Measurements from ENCODE around the gene CSNK1E.

The CSNK1E gene

GRCh38 chr22:38327805-38328204 lies 10.6 kb upstream of the CSNK1E start:
- no peak for DNase-seq (ENCODE audit: low read depth in 2 of 2)

- DNase-seq (ENCODE audit: low read depth in 2 of 2), result no peak
Observed at GRCh38 chr22:38327396-38327795, 10.2 kb upstream of the CSNK1E start.

GRCh38 chr22:38325587-38325986 lies 8.4 kb upstream of the CSNK1E start:
- DNase-seq (ENCODE audit: low read depth in 2 of 2), result no peak

- no peak for DNase-seq (ENCODE audit: low read depth in 2 of 2)
Observed at GRCh38 chr22:38320605-38321402, 3.6 kb upstream of the CSNK1E start.

- DNase-seq (ENCODE audit: low read depth in 2 of 2), result no peak
Observed at GRCh38 chr22:38318792-38319773, 1.9 kb upstream of the CSNK1E start.

- DNase-seq (ENCODE audit: low read depth in 2 of 2), result no peak
Observed at GRCh38 chr22:38317995-38318715, 922 bp upstream of the CSNK1E start.

- no peak for DNase-seq (ENCODE audit: low read depth in 2 of 2)
Observed at GRCh38 chr22:38316364-38317121, 690 bp downstream of the CSNK1E start.

- no peak for DNase-seq (ENCODE audit: low read depth in 2 of 2)
Observed at GRCh38 chr22:38315823-38316363, 1.3 kb downstream of the CSNK1E start.

GRCh38 chr22:38314933-38315822 lies 2.1 kb downstream of the CSNK1E start:
- DNase-seq (ENCODE audit: low read depth in 2 of 2), result no peak

GRCh38 chr22:38314051-38314932 lies 2.9 kb downstream of the CSNK1E start:
- no peak for DNase-seq (ENCODE audit: low read depth in 2 of 2)

- no peak for DNase-seq (ENCODE audit: low read depth in 2 of 2)
Observed at GRCh38 chr22:38313384-38313955, 3.8 kb downstream of the CSNK1E start.

- no peak for DNase-seq (ENCODE audit: low read depth in 2 of 2)
Observed at GRCh38 chr22:38312261-38312800, 4.9 kb downstream of the CSNK1E start.

GRCh38 chr22:38311323-38311620 lies 6.0 kb downstream of the CSNK1E start:
- DNase-seq (ENCODE audit: low read depth in 2 of 2), result no peak

GRCh38 chr22:38310518-38311322 lies 6.5 kb downstream of the CSNK1E start:
- DNase-seq (ENCODE audit: low read depth in 2 of 2), result no peak

- DNase-seq (ENCODE audit: low read depth in 2 of 2), result no peak
Observed at GRCh38 chr22:38309614-38310517, 7.4 kb downstream of the CSNK1E start.

GRCh38 chr22:38308791-38309498 lies 8.3 kb downstream of the CSNK1E start:
- DNase-seq (ENCODE audit: low read depth in 2 of 2), result no peak
